Lower leg skin (tissue), 3 donors: Measurements from ENCODE around the gene PARD6A.

ENCODE experiments used
- CTCF ChIP-seq, 3 donors: fragments of 450-650 bp; IDR thresholded peaks; one replicate each; pipeline ENCODE4 v1.5.1; 2016; ENCODE audit warnings: antibody characterized with exemption in 3 of 3, mild to moderate bottlenecking in 3 of 3, moderate library complexity in 2 of 3
- POLR2A ChIP-seq, 2 donors: fragments of 450-650 bp; IDR thresholded peaks; one replicate each; pipeline ENCODE4 v1.6.1; 2016 to 2017; ENCODE audit warnings: antibody characterized with exemption in 2 of 2, mild to moderate bottlenecking in 1 of 2, moderate library complexity in 1 of 2

- no peak for TF ChIP-seq CTCF (IDR thresholded peaks at IDR 0.05)
- no peak for TF ChIP-seq POLR2A (IDR thresholded peaks at IDR 0.05)
Measured at GRCh38 chr16:67666559-67667452, 6.0 kb downstream of the PARD6A start, which contains the start of the genes C16orf86 and ENKD1.
